ENCODE results near the gene RGS3. TPM values are rescaled to one million over a fixed set of nuclear protein-coding genes. Genes with fewer than 3 reads are reported as not detected.
"Not testable (repeated sequence)": the region's sequence is repeated elsewhere in the genome, so short reads cannot be mapped to it uniquely, and the experiment has no call there.

The RGS3 gene
- 233 TPM for total RNA-seq
- long read RNA-seq, full-length matches to known transcripts: 111 of 288 reads
- long read RNA-seq, partial matches to known transcripts: 62 of 288 reads
- long read RNA-seq, other reads (novel, unspliced or antisense): 115 of 288 reads

DNA sequence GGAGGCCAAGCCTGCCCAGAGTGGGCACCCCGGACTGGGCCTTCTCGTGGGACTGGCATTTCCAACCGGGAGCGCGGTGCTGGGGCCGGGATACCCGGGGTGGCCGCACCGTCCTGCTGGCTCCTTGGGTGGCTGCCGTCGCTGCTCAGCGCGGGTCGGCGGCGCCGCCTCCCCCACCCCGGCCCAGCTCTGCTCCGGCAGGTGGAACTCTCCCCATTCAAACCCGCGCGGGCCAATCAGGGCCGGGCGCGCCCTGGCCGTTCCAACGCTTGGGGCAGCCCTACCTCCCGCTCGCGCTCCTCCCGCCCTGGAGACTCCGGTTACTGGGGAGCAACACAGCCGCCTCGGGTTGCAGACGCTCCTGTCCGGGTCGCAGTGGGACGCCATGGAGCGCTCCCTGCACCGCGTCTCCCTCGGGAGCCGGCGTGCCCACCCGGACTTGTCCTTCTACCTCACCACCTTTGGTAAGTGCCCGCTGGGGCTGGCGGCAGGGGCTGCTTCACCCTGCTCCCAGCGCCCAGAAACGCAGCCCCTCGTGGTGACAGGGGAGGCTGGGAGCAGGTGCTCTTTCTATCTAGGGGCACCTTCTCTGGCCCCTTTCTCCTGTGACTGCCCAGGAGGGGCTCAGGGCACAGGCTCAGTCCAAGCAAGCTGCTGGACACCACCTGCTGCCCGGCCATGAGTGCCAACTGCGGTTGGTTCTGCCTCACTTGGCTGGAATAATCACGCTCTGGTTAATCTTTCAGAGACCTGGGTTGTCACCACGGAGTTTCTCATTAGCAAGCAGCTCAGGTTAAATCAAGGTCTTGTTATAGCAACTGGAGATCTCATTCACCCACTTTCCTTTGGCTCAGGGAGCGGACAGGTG, at the start of gene RGS3:
RGS3 (plus strand) TSS at position 310 of the 868 bp plus-strand sequence; CDS start at position 386, 76 bp downstream.
- DNase-seq (ENCODE audit: low spot score): no peak
- intact Hi-C loops (cut with DNase I): loop anchor here (5.0 kb wide), 1 partner anchor 74 kb away; no protein-coding TSS in a partner anchor

DNA sequence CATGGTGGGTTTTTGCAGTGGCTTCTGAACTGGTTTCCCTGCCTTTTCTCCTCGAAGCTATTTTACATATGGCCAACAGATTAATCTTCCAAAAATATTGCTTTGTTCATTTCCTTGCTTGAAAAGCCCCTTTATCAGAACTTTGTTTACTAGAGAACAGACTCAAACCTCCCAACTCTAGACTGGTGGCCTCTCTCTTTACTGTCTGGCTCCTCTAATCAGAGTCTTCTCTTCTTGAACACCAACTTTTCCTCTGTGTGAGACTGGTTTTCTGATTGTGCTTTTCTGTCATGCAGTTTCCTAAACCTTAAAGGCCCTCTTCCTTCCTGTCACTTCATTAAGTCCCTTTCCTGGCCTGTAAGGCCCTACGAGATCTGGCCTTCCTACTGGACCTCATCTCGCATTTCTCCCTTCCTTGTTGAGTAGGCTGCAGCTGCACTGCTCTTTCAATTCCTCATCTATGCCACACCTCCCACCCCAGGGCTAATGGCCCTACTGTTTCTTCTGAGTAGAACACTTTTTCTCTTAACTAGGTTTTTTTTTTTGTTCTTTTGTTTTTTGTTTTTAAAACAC, 47.3 kb upstream of the RGS3 start:
- intact Hi-C loops (cut with DNase I): no loop called here
- no peak for DNase-seq (ENCODE audit: low spot score)

DNA sequence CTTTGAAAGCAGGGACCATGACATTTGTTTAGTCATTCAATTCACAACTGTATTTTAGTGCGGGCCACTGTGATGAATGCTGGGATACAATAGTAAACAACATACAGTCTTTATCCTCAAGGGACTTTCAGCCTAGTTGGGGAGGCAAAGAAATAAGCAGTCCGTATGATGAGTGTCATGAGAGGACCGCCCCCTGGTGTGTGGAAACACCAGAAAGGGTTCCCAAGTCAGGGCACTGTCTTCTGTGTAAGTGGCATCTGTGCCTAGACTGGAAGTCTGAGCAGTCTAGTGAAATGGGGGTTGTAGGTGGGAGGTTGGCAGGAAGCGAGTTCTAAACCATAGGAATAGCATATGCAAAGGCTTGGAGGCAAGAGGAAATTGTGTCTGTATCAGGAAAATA, 46.2 kb upstream of the RGS3 start:
- DNase-seq (ENCODE audit: low spot score): no peak
- intact Hi-C loops (cut with DNase I): no loop called here

DNA sequence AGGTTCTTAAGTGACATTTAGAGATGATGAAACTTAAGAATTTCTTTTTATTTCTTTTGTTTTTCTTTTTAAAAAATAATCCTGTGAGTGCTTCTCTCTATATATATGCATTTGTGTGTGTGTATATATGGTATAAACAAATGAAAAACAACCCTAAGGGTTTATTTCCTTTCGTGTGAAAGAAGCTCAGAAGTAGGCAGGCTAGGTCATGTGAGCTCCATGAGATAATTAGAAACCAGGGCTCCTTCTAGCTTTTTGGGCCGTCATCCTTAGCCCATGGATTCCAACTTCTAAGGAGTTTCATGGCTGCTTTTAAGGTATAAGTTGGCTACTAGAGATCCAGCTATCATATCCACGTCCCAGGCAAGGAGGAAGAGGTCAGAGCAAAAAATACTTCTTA, 41.8 kb upstream of the RGS3 start:
- intact Hi-C loops (cut with DNase I): no loop called here
- no peak for DNase-seq (ENCODE audit: low spot score)

DNA sequence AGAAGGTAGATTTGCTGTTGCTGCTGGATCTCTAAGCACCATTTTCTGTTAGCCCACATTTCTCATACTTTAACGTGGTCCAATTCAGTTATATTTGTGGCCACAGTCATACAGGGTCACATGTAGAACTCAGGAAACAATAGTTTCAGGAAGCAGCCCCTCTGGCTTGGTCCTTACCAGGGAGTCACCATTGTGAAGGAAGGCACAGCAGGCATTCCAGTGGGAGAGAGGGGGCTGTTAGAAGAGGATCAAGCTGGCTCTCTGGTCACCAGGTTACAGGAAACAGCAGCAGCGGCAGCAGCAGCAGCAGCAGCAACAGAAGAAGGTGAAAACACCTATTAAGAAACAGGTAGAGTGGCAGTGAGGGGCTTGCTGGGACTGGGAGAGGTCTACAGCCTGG, 38.5 kb upstream of the RGS3 start:
- DNase-seq (ENCODE audit: low spot score): no peak
- intact Hi-C loops (cut with DNase I): no loop called here

DNA sequence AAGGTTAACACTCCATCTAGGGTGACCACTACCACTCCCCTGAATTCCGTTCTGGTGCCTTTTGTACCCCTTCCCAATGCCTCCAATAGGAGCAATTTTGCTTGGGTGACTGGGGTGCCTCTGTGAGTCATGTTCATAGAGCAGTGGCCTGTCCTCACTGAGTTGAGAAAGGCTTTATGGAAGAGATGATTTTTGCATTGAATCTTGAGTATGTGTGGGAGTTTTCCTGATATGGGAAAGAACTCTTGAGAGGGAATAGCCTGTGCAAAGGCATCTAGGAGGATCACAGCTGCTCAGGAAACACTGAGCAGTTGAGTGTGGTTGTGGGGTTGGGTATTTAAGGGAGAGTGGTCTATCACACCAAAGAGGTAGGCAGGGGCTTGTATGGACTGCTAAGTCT, 36.8 kb upstream of the RGS3 start:
- DNase-seq (ENCODE audit: low spot score): no peak
- intact Hi-C loops (cut with DNase I): no loop called here

DNA sequence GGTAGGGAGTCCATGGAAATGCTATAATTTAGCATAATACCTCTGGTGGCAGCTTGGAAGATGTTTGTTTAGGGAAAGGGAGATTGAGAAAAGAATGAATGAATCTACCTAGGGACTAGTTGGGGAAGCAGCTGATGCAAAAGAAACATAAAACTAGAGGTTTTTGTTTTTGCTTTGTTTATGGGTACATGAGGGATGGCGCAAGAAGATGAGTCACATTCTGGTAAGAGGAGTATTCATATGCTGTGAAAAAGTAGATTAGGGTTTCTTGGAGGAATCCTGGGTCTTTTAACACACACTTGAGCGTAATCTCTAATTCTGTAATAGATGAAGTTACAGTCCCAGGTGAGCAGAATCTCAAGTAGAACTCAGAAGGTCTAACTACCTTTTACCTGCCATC, 35.9 kb upstream of the RGS3 start:
- DNase-seq (ENCODE audit: low spot score): no peak
- intact Hi-C loops (cut with DNase I): no loop called here

DNA sequence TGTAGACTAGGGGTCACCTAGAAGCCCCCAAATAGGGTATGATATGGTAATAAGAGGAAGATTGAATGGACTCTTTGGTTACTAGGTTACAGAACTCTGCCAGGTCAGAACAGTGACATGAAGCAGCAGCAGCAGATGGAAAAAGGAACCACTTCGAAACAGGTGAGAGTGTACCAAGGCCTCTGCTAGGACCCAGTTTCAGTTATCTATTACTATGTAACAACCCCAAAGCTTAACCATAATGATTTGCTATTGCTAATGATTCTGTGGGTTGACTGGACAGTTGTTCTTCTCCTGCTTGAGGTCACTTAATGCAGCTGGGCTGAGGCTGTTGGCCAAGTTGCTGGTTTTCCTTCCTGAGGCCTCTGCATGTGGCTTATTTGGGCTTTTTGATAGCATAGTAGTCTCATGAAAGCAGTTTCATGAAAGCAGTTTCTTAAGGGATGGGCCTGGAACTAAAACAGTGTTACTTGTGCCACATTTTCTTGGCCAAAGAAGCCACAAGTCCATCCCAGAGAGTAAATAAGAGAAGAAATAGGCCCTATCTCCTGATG, 35.4 kb upstream of the RGS3 start:
- no peak for DNase-seq (ENCODE audit: low spot score)
- intact Hi-C loops (cut with DNase I): no loop called here

DNA sequence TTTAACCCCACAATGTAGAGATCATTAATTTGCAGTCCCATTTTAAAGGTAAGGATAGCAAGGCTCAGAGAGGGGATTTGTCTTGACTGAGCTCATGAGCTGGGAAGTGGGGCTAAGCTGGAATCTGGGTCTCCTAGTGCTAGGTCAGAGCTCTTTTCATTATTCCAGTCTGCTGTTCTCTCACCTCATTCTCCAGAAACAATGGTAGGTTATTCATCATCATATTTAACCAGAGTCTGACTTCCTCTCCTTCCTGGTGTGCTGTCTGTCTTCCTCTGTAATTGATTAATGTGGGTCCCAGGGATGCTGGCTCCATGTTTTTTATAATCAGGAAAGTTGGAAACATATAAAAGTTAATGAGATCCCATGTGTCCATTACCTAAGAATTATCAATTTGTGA, 32.3 kb upstream of the RGS3 start:
- intact Hi-C loops (cut with DNase I): no loop called here
- no peak for DNase-seq (ENCODE audit: low spot score)

DNA sequence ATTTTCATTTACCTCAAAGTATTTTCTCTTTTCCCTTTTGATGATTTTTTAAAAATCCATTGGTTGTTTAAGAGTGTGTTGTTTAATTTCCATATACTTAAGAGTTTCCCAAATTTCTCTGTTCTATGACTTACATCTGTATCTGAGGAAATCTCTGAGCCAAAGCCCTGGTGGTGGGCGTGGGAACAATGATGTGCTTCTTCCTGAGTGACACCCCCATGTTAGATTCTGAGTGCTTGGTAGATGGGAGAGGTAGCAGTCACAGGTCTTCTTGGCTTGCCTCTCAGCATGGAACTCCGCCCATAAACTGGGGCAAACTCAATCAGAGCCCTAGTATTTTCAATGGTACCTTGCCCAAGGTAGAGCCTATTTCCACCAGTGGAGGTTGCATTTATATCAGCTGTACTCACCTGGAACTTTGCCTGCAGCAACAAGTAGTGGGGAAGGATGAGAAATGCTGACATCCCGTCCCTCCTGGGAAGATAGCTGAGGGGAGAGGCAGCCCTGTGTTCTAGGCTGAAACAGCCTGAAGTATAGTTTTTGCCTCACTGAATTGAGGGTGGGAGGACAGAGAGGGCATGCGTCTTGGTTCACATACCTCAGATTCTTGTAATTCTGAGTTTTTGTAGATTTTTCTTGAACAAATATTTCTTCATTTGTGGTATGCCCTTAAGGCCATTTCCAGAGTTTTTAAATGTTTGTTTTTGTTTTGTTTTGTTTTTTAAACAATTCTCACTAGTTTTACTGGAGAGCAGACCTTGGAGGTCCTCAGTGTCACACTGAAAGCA, 26.6 kb upstream of the RGS3 start:
- intact Hi-C loops (cut with DNase I): no loop called here

DNA sequence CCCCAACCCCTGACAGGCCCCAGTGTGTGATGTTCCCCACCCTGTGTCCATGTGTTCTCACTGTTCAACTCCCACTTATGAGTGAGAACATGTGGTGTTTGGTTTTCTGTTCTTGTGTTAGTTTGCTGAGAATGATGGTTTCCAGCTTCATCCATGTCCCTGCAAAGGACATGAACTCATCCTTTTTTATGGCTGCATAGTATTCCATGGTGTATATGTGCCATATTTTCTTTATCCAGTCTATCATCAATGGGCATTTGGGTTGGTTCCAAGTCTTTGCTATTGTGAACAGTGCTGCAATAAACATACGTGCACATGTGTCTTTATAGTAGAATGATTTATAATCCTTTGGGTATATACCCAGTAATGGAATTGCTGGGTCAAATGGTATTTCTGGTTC, 25.8 kb upstream of the RGS3 start:
- intact Hi-C loops (cut with DNase I); DNase-seq (ENCODE audit: low spot score): not testable (repeated sequence)

More for the DNA sequence above, 26.6 kb upstream of the RGS3 start:
- DNase-seq (ENCODE audit: low spot score): no peak

DNA sequence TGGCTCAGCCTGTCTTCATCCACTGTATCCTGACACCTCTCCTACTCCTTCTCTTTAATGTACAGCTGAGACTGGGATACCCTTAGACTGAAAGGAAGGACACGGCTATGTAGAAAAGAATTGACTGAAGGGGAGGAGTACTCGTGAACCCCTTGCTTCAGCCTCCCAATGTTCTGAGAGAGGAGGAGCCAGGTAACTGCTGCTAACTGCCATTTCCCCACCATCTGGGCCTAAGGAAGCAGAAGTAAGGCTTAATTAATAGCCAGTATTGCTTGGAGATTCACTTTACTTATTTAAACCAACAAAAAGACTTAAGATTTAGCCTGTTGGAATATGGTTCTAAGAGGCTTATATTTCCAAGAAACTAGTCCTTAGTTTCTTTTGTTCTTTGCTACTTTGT, 18.8 kb upstream of the RGS3 start:
- intact Hi-C loops (cut with DNase I): no loop called here
- DNase-seq (ENCODE audit: low spot score): no peak

DNA sequence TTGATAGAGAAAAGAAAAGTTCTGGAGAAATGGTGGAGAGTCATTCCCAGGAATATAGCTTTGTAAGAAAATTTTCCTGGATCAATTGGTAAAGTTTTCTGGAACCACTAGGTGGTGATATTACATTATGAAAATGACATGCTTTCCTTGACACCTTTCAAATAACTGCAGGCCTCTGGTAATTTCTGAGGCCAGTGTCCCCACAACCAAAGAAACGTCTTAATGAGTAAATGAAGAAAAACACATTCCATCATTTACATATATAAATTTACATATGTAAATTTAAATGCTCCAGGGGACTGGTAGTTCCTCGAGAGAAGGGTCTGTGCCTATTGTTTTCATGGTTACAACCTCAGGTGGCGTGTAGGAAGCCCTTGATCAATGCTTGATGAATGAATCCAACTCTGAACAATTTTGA, 17.2 kb upstream of the RGS3 start:
- DNase-seq (ENCODE audit: low spot score): no peak
- intact Hi-C loops (cut with DNase I): loop anchor here (2.0 kb wide), 1 partner anchor 142 kb away; no protein-coding TSS in a partner anchor

DNA sequence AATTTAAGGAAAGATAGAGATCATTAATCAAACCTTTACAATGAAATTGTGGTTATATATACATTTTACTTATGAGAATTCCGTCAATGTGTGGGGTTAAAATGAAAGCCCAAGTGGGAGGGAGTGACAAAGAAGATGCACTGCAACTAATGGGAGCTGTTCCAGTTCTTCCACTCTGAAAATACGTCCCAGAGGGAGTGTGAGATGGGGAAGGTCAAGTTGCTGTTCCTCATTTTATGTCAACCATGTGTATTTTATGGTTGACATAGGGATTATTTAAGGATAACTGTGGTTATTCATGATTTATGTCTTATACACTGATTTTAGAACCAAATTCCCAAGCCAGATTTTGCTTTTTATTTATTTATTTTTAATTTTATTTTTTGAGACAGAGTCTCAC, 14.2 kb upstream of the RGS3 start:
- intact Hi-C loops (cut with DNase I): no loop called here
- DNase-seq (ENCODE audit: low spot score): no peak

DNA sequence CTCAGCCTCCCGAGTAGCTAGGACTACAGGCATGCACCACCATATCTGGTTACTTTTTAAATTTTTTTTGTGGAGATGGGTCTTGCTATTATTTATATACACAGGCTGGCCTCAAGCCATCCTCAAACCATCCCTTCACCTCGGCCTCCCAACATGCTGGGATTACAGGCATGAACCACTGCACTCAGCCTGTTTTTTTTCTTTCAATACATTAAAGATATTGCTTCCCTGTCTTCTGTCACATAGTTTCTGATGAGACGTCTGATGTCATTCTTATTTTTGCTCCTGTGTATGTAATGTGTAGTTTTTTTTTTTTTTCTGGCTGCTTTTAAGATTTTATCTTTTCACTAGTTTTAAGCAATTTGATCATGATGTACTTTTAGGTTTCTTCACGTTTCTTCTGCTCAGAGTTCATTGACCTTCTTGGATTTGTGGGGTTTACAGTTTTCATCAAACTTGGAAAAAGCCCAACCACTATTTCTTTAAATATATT, 11.4 kb upstream of the RGS3 start:
- DNase-seq (ENCODE audit: low spot score): no peak
- intact Hi-C loops (cut with DNase I): no loop called here

DNA sequence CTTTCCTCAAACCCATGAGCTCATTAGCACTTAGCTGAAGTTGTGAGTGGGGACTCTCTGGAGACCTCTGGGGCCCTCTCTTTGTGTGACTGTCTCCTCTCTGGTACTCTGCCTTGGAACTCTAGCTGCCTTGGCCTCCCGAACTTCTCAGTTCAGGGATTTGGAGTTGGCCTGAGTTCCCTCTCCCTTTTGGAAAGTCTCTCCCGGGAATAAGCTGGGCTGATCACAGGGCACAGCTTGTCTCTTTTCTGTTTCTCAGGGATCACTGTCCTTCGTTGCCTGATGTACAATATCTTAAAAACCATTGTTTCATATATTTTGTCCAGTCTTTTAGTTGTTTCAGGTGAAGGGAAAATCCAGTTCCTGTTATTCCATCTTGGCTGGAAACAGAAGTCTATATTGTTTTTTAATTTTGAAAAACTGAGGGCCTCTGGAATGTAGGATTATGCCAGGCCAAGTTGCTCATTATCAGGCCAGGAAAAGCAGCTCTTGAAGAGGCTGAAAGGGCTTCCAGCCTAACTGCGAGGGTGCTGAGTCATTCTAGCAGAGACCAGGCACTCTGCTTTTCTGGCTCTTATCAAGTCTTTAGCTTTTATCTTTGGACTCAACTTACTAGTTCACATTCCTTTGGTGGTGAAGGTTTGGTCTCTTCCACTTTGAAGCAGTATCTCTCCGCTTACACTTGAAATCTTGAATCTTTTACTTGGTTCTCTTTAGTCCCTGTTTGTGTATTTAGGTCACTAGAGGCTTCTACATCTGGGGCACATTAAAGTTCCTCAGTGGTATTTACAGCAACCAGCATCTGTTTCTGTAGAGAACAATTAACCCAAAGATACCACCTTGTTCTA, 8.4 kb upstream of the RGS3 start:
- DNase-seq (ENCODE audit: low spot score): no peak
- intact Hi-C loops (cut with DNase I): loop anchor here (2.0 kb wide), 1 partner anchor 34 kb away; no protein-coding TSS in a partner anchor

DNA sequence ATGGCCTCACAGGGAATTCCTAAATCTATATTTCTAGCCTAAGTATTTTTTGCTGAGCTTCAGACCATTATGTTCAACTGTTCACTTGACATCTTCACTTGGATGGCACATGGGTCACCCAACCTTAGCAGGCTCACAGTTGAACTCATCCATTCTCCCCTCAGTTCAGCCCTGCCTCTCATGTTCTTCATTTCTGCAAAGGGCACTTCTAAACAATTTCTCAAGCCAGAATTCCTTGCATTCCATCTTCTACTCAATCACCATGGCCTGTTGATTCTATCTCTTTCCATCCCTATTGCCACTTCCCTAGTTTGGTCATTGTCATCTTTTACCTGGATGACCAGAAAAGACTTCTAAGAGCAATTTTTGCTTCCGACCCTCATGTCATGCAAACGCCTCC, 7.3 kb upstream of the RGS3 start:
- DNase-seq (ENCODE audit: low spot score): no peak
- intact Hi-C loops (cut with DNase I): no loop called here

DNA sequence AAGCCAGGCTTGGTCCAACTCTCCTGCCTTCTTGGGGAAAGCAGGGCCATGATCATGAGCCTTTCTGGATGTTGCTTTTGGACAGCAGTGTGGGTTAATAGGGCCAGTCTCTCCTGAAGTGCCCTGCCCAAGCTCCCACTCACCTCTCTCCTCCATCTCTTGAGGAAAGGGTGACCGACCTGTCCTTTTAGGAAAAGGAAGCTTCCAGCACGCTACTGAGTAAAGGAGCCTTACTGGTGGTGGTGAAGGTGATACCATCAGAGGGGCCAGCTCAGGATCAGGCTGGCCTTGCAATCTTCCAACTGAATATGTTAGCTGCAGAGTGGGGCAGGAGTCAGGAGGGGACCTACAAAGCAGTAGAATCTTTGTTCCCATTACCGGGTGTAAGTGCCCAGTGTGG, 2.2 kb upstream of the RGS3 start:
- DNase-seq (ENCODE audit: low spot score): no peak
- intact Hi-C loops (cut with DNase I): loop anchor here (5.0 kb wide), 1 partner anchor 76 kb away; no protein-coding TSS in a partner anchor

DNA sequence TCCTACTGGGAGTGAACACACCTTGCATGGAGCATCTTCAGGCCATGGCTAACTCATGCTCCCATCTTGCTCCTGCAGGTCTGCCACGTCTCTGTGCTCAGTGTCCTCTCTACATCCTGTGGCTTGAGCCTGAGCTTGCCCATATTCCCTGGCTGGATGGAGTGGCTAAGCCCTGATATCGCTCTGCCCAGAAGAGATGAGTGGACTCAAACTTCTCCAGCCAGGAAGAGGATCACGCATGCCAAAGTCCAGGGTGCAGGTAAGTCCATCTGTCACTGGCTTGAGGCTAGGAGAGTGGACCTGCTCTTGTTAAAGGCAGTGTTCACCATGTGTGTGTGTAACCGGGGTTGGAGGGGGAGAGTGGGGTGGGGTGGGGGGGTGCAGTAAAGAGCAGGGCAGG, 1.6 kb upstream of the RGS3 start:
- intact Hi-C loops (cut with DNase I): loop anchor here (5.0 kb wide), 1 partner anchor 75 kb away; no protein-coding TSS in a partner anchor
- no peak for DNase-seq (ENCODE audit: low spot score)
